HepG2 (cell line): ENCODE results near the gene TMED6. TPM values are rescaled to one million over a fixed set of nuclear protein-coding genes. Genes with fewer than 3 reads are reported as not detected.
A peak's percentile ranks its signal among the peaks of the same experiment; 100 is the strongest.

ENCODE experiments used
- ELF1 ChIP-seq: sonication (generic); formaldehyde crosslinking; IDR thresholded peaks from 2 replicates; pipeline ENCODE4 v1.4.0; 2020; ENCODE audit warnings: missing genetic modification reagents
- ETS1 ChIP-seq: sonication (generic); formaldehyde crosslinking; IDR thresholded peaks from 2 replicates; pipeline ENCODE4 v1.4.0; 2020; ENCODE audit warnings: missing genetic modification reagents
- FOXP1 ChIP-seq, 2 experiments: fragments of 450-650 bp in 1 of 2; IDR thresholded peaks; 2 replicates each; pipeline ENCODE4 v1.6.1; 2017 to 2018; ENCODE audit warnings: antibody characterized with exemption in 1 of 2
- KDM2A ChIP-seq: sonication (generic); formaldehyde crosslinking; IDR thresholded peaks from 2 replicates; pipeline ENCODE4 v1.4.0; 2020; ENCODE audit warnings: low read depth, missing genetic modification reagents, borderline replicate concordance
- MIXL1 ChIP-seq: IDR thresholded peaks from 2 replicates; pipeline ENCODE4 v1.6.1; 2016
- REL ChIP-seq: sonication (generic); formaldehyde crosslinking; conservative IDR thresholded peaks from 2 replicates; pipeline ENCODE4 v1.8.0; 2022; ENCODE audit warnings: mild to moderate bottlenecking, missing genetic modification reagents, moderate library complexity
- TAF1 ChIP-seq: sonication (generic); formaldehyde crosslinking; IDR thresholded peaks from 2 replicates; pipeline ENCODE4 v1.4.0; 2020; ENCODE audit warnings: missing genetic modification reagents
- TRIM24 ChIP-seq: sonication (generic); formaldehyde crosslinking; IDR thresholded peaks from 2 replicates; pipeline ENCODE4 v1.8.0; 2022; ENCODE audit warnings: mild to moderate bottlenecking, missing genetic modification reagents
- YEATS2 ChIP-seq: sonication (generic); formaldehyde crosslinking; IDR thresholded peaks from 2 replicates; pipeline ENCODE4 v1.4.0; 2020; ENCODE audit warnings: missing genetic modification reagents, borderline replicate concordance
- ZBTB8A ChIP-seq: sonication (generic); formaldehyde crosslinking; IDR thresholded peaks from 2 replicates; pipeline ENCODE4 v1.4.0; 2020; ENCODE audit warnings: mild to moderate bottlenecking, low read depth, missing genetic modification reagents, borderline replicate concordance
- ZC3H13 ChIP-seq: sonication (generic); formaldehyde crosslinking; IDR thresholded peaks from 2 replicates; pipeline ENCODE4 v1.8.1; 2023; ENCODE audit warnings: mild to moderate bottlenecking, missing genetic modification reagents, moderate library complexity
- ZFP91 ChIP-seq: sonication (generic); formaldehyde crosslinking; IDR thresholded peaks from 2 replicates; pipeline ENCODE4 v1.9.0; 2022; ENCODE audit warnings: missing genetic modification reagents, mild to moderate bottlenecking, borderline replicate concordance
- ZNF431 ChIP-seq: sonication (generic); formaldehyde crosslinking; IDR thresholded peaks from 2 replicates; pipeline ENCODE4 v1.9.0; 2022; ENCODE audit warnings: missing genetic modification reagents, low read depth, mild to moderate bottlenecking, borderline replicate concordance
- ZNF546 ChIP-seq: sonication (generic); formaldehyde crosslinking; conservative IDR thresholded peaks from 2 replicates; pipeline ENCODE4 v1.8.1; 2023; ENCODE audit warnings: mild to moderate bottlenecking, missing genetic modification reagents
- ZNF652 ChIP-seq: IDR thresholded peaks from 2 replicates; pipeline ENCODE4 v1.6.1; 2016; ENCODE audit warnings: low read depth, borderline replicate concordance
- ZNF691 ChIP-seq: sonication (generic); formaldehyde crosslinking; IDR thresholded peaks from 2 replicates; pipeline ENCODE4 v1.4.0; 2020; ENCODE audit warnings: missing genetic modification reagents, low read depth, mild to moderate bottlenecking, borderline replicate concordance
- ZNF740 ChIP-seq: sonication (generic); formaldehyde crosslinking; IDR thresholded peaks from 2 replicates; pipeline ENCODE4 v1.4.0; 2020; ENCODE audit warnings: missing genetic modification reagents
- ZNF773 ChIP-seq: sonication (generic); formaldehyde crosslinking; IDR thresholded peaks from 2 replicates; pipeline ENCODE4 v1.4.0; 2020; ENCODE audit warnings: missing genetic modification reagents, borderline replicate concordance
- ZSCAN5A ChIP-seq: sonication (generic); formaldehyde crosslinking; IDR thresholded peaks from 2 replicates; pipeline ENCODE4 v1.8.0; 2022; ENCODE audit warnings: mild to moderate bottlenecking, missing genetic modification reagents, borderline replicate concordance
- polyA plus RNA-seq, 8 experiments: library from polyadenylated mRNA; depleted of rRNA in 3 of 8; stranded (reverse) in 7 of 8; unstranded in 1 of 8; fragments of >200 nt; fragmentation: Illumina TruSeq in 4 of 8; extraction: Trizol in 4 of 8; gene quantifications; 2 replicates each; pipeline versions ENCODE4 v1.2.1 to v1.2.3, GENCODE V29; 2011 to 2016; ENCODE audit warnings: low read depth in 4 of 8, missing spikeins in 1 of 8, mixed read lengths in 1 of 8; ENCODE audit not compliant: insufficient read depth in 1 of 8
- total RNA-seq, 5 experiments: library from RNA; depleted of rRNA; stranded (reverse); fragments of >200 nt; fragmentation: Illumina TruSeq; extraction: Trizol; gene quantifications; 2 replicates each; pipeline ENCODE4 v1.2.3, GENCODE V29; 2016; ENCODE audit warnings: low read depth in 1 of 5

Gene TMED6
- total and polyA plus RNA-seq, 2 of the 13 experiments (the other 11 are each of a cell fraction or from before 2014, with no cell fraction given), result 9.8 to 14.4 TPM

- TF ChIP-seq ZNF546 (CRISPR knock-in tag) (no peak), ELF1 (CRISPR knock-in tag) (no peak), ZFP91 (CRISPR knock-in tag) (0 out of 2 replicates have a peak, but pooled peaks have one; percentile 41), KDM2A (CRISPR knock-in tag) (no peak), TRIM24 (no peak), YEATS2 (no peak), TAF1 (peak; percentile 12; the same call in 1 of the 2 replicates), FOXP1 (IDR thresholded peaks at IDR 0.05) (no peak), FOXP1 (CRISPR knock-in tag; IDR thresholded peaks at IDR 0.05) (no peak), REL (CRISPR knock-in tag) (no peak), ZC3H13 (CRISPR knock-in tag) (0 out of 2 replicates have a peak, but pooled peaks have one; percentile 56), MIXL1 (CRISPR knock-in tag) (no peak), ZSCAN5A (no peak), ZNF691 (CRISPR knock-in tag) (no peak), ETS1 (CRISPR knock-in tag) (no peak), ZNF740 (CRISPR knock-in tag) (no peak), ZNF773 (CRISPR knock-in tag) (no peak), ZBTB8A (CRISPR knock-in tag) (no peak), ZNF431 (CRISPR knock-in tag) (no peak), ZNF652 (no peak)
Observed at GRCh38 chr16:69324585-69325253, 26.9 kb downstream of the TMED6 start (continued).
